HL-60 (cell line): ENCODE results near the gene ARHGAP23.

ENCODE experiments used
- DNase-seq, 2 experiments: peaks; one replicate each; pipeline ENCODE4 v3.0.0-alpha.2; 2010 to 2020; ENCODE audit warnings: low read depth in 1 of 2, low spot score in 1 of 2
- H3K27ac ChIP-seq: fragments of 250-450 bp; sonication (Bioruptor Pico); replicated peaks from 2 replicates; pipeline ENCODE4 v1.5.1; 2020; ENCODE audit warnings: mild to moderate bottlenecking, moderate library complexity
- H3K27me3 ChIP-seq: fragments of 250-450 bp; sonication (Bioruptor Pico); 2 replicates; pipeline ENCODE4 v1.5.1; 2021; ENCODE audit warnings: mild to moderate bottlenecking, moderate library complexity; ENCODE audit not compliant: insufficient read depth, poor library complexity, severe bottlenecking
- H3K4me3 ChIP-seq: replicated peaks from 2 replicates; pipeline ENCODE4 v1.5.1; 2011; ENCODE audit warnings: mild to moderate bottlenecking, control low read depth, low read length; ENCODE audit not compliant: insufficient read depth
- GABPA ChIP-seq: IDR thresholded peaks from 2 replicates; pipeline ENCODE4 v1.6.1; 2012; ENCODE audit warnings: low read depth
- POLR2AphosphoS5 ChIP-seq: IDR thresholded peaks from 2 replicates; pipeline ENCODE4 v1.6.1; 2012; ENCODE audit warnings: low read depth
- SPI1 ChIP-seq: IDR thresholded peaks from 2 replicates; pipeline ENCODE4 v1.6.1; 2012; ENCODE audit warnings: low read depth, mild to moderate bottlenecking, borderline replicate concordance
- TF ChIP-seq, protein P1 (sequence below): IDR thresholded peaks from one replicate; pipeline ENCODE4 v1.5.1; 2011; ENCODE audit warnings: low read length, control low read depth, inconsistent platforms; ENCODE audit not compliant: insufficient read depth
- TF ChIP-seq, protein P2 (sequence below): IDR thresholded peaks from 2 replicates; pipeline ENCODE4 v1.6.1; 2012; ENCODE audit warnings: low read depth; ENCODE audit not compliant: insufficient replicate concordance

ARHGAP23 gene

DNA sequence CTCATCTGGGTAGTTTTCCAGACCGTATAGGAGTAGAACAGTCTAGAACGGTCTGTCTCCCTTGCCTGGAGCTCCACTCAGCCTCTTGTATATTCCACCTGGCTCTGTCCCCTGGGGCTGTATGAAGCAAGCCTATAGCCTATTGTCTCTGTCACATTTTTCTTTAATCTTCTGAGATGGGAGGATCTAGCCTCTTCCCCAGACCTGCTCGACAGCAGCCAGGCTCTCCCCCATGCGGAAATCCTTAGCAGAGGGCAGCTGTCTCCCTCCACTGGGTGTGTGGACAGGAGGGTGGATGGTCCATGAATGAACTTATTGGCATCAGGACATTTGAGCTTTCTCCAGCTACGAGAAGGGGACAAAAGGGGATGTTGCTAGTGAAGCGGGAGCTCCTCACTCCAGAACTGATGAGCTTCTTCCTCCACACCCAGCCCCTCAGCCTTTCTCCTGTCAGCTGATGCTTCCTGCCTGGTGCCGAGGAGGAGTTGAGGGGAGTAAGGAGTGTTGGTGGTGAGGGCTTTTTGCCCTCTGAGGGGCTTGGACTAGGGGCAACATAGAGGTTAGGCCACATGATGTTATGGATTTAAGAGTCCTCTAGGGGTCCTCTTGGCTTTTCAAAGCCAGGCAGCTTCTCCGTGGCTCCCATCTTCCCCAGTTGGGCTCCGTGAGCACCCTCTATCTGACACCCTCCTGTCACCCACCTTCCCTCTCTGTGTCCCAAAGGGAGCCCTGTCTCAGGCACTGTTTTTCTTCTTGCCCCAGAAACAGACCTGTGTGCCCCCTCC lies 28.0 kb downstream of the ARHGAP23 start:
- Histone ChIP-seq H3K4me3 (no peak overlapping the region), H3K27me3 (no peaks in the 10 kb centered on the region), H3K27ac (no peak overlapping the region)
- DNase-seq = no peak
- TF ChIP-seq POLR2AphosphoS5 (no peak), GABPA (no peak), SPI1 (no peak)

DNA sequence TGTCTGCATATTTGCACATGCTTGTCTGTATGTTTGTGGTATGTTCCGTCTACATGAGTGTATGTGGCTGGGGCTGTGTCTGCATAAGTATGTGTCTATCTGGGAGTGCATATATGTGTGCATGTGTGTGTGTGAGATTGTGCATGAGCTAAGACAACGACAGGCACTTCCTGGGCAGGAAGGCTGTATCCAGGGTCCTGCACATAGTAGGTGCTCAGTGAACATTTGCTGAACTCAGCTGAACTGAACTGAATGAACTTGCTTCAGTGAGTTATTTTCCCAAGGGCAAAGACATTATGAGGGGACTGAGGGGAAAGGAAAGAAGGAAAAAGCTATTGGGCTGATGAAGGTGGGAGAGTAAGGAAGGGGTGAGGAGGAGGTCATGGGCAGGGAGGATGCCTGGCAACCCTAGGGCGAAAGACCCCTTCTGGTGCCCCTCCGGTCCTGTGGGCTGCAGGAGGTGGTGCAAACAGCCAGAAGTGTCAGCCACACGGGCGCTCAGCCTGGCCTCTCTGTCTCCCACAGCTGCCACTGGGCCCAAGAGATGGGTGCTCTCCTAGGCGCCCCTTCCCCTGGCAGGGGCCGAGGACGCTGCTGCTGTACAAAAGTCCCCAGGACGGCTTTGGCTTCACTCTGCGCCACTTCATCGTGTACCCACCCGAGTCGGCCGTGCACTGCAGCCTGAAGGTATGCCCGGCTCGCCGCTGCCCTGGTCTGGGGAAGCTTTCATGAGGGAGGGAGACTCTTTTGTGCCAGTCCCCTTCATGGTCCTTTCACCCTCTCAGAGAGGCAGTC lies 29.5 kb downstream of the ARHGAP23 start:
- H3K27ac ChIP-seq = no peak overlapping the region
- H3K4me3 ChIP-seq = no peak overlapping the region
- DNase-seq = no peak
- TF ChIP-seq, protein P1, sequence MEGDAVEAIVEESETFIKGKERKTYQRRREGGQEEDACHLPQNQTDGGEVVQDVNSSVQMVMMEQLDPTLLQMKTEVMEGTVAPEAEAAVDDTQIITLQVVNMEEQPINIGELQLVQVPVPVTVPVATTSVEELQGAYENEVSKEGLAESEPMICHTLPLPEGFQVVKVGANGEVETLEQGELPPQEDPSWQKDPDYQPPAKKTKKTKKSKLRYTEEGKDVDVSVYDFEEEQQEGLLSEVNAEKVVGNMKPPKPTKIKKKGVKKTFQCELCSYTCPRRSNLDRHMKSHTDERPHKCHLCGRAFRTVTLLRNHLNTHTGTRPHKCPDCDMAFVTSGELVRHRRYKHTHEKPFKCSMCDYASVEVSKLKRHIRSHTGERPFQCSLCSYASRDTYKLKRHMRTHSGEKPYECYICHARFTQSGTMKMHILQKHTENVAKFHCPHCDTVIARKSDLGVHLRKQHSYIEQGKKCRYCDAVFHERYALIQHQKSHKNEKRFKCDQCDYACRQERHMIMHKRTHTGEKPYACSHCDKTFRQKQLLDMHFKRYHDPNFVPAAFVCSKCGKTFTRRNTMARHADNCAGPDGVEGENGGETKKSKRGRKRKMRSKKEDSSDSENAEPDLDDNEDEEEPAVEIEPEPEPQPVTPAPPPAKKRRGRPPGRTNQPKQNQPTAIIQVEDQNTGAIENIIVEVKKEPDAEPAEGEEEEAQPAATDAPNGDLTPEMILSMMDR = no peak
- no peak for TF ChIP-seq GABPA
- no peak for TF ChIP-seq SPI1
- TF ChIP-seq POLR2AphosphoS5 = no peak
- TF ChIP-seq, protein P2, sequence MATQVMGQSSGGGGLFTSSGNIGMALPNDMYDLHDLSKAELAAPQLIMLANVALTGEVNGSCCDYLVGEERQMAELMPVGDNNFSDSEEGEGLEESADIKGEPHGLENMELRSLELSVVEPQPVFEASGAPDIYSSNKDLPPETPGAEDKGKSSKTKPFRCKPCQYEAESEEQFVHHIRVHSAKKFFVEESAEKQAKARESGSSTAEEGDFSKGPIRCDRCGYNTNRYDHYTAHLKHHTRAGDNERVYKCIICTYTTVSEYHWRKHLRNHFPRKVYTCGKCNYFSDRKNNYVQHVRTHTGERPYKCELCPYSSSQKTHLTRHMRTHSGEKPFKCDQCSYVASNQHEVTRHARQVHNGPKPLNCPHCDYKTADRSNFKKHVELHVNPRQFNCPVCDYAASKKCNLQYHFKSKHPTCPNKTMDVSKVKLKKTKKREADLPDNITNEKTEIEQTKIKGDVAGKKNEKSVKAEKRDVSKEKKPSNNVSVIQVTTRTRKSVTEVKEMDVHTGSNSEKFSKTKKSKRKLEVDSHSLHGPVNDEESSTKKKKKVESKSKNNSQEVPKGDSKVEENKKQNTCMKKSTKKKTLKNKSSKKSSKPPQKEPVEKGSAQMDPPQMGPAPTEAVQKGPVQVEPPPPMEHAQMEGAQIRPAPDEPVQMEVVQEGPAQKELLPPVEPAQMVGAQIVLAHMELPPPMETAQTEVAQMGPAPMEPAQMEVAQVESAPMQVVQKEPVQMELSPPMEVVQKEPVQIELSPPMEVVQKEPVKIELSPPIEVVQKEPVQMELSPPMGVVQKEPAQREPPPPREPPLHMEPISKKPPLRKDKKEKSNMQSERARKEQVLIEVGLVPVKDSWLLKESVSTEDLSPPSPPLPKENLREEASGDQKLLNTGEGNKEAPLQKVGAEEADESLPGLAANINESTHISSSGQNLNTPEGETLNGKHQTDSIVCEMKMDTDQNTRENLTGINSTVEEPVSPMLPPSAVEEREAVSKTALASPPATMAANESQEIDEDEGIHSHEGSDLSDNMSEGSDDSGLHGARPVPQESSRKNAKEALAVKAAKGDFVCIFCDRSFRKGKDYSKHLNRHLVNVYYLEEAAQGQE = no peak
- H3K27me3 ChIP-seq = no peaks in the 10 kb centered on the region

DNA sequence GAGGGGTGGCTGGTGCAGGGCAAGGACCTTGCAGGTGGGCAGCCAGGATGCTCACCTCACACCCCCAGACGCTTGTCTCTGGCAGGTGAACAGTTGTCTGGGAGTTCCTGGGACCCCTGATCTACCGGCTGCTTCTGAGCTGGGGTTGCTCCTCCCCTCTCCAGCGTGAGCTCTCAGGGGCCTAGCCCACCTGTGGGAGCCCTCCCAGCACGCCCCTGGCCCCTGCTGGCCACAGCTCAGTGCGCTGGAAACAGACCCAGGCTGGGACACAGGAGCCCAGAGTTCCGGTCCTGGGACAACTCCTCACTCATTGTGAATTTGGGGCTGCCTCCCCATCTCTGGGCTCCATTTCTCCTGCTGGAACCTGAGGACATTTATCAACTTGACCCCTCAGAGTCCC lies 30.3 kb downstream of the ARHGAP23 start:
- Histone ChIP-seq H3K27me3 (no peaks in the 10 kb centered on the region), H3K27ac (no peak overlapping the region), H3K4me3 (no peak overlapping the region)
- no peak for TF ChIP-seq SPI1
- TF ChIP-seq, protein P1 = no peak
- TF ChIP-seq, protein P2 = no peak
- TF ChIP-seq GABPA = no peak
- TF ChIP-seq POLR2AphosphoS5 = no peak
- no peak for DNase-seq

DNA sequence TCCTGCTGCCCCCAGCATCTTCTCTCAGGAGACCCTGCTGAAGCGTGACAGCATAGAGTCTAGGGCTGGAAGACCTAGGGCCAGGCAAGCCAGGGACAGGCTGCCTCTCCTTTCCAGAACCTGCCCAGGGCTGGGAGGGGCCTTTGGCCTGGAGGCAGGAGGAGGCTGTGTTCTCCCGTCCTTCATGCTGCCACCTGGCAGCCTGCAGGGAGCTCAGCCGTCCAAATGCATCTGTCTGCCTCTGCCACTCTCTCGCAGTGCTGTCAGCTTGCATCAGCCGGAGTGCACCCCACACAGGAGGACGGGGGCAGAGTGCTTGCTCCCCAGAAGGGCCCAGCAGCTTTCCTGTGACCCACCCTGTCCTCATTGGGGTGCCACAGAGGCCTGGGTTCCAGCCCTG lies 31.3 kb downstream of the ARHGAP23 start:
- Histone ChIP-seq H3K27me3 (no peaks in the 10 kb centered on the region), H3K27ac (no peak overlapping the region), H3K4me3 (no peak overlapping the region)
- TF ChIP-seq POLR2AphosphoS5 (no peak), GABPA (no peak), SPI1 (no peak)
- TF ChIP-seq, protein P2 = no peak
- TF ChIP-seq, protein P1 = no peak
- DNase-seq = no peak
